ENCODE results near the gene SLC16A13. TPM values are rescaled to one million over a fixed set of nuclear protein-coding genes. Genes with fewer than 3 reads are reported as not detected.

Gene SLC16A13
- total and polyA plus RNA-seq, 2 donors (not counting 3 experiments of a cell fraction or from before 2014, with no cell fraction given): 16.8 to 24.7 TPM

DNA sequence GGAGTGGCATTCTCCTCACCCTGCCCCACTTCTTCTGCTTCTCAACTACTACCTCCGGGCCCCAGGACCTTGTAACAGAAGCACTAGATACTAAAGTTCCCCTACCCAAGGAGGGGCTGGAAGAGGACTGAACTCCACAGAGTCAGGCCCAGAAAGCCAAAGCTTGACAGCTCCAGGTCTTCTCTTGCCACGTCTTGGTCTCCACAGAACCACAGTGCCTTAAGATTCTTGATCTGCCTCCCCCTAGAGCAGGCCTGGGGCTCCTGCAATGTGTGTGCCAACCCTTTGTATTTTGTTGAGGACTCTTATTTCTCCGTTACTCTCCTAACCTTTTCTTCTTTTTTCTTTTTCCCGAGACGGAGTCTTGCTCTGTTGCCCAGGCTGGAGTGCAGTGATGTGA, 4.0 kb downstream of the SLC16A13 start:
- Histone ChIP-seq H3K27me3 (ENCODE audit: control insufficient read depth in 2 of 2, insufficient read depth in 2 of 2, low read length in 2 of 2) (no peaks in the 10 kb centered on the region), H3K4me2 (ENCODE audit: insufficient read depth, low read length) (no peak overlapping the region), H3K36me3 (ENCODE audit: control insufficient read depth in 2 of 2, extremely low read depth in 1 of 2, insufficient read depth in 2 of 2, low read length in 2 of 2) (no peaks in the 10 kb centered on the region), H3K27ac (ENCODE audit: insufficient read depth, low read depth, low read length) (no peak overlapping the region), H3K9me3 (replicated peaks; ENCODE audit: control insufficient read depth, insufficient read depth, low read length) (no peaks in the 10 kb centered on the region), H3K4me1 (ENCODE audit: control insufficient read depth, extremely low read depth, insufficient read depth, low read length) (peaks cover 38% of the 10 kb centered on the region), H3K4me3 (replicated peaks in 1 of 3; ENCODE audit: insufficient read depth in 1 of 3, low read depth in 1 of 3, low read length in 3 of 3) (no peak overlapping the region), H3K9ac (replicated peaks; ENCODE audit: extremely low read depth, insufficient read depth, low read length) (no peak overlapping the region), H2AFZ (ENCODE audit: low read depth, low read length) (no peak overlapping the region), H4K20me1 (replicated peaks; ENCODE audit: control insufficient read depth, extremely low read depth, insufficient read depth, low read length) (no peaks in the 10 kb centered on the region), H3K9me1 (replicated peaks; ENCODE audit: control insufficient read depth, extremely low read depth, insufficient read depth, low read length) (no peaks in the 10 kb centered on the region), H3K79me2 (ENCODE audit: control insufficient read depth, insufficient read depth, low read length) (peaks cover 7% of the 10 kb centered on the region)
- POLR2A ChIA-PET: no interaction called here
- TF ChIP-seq JUN (IDR thresholded peaks at IDR 0.05; ENCODE audit: borderline replicate concordance, insufficient read depth, insufficient read length, low read depth) (no peak), EZH2 (IDR thresholded peaks at IDR 0.05; ENCODE audit: borderline replicate concordance, low read depth, low read length, severe bottlenecking) (no peak), FOS (IDR thresholded peaks at IDR 0.05; ENCODE audit: borderline replicate concordance, insufficient read depth, low read length) (no peak), POLR2A (IDR thresholded peaks at IDR 0.05; ENCODE audit: low read depth, low read length) (no peak), CTCF (IDR thresholded peaks at IDR 0.05; ENCODE audit: extremely low read depth in 1 of 2, insufficient read depth in 1 of 2, low read depth in 1 of 2, low read length in 2 of 2) (no peak), MAX (IDR thresholded peaks at IDR 0.05; ENCODE audit: insufficient read depth, insufficient read length) (no peak), MYC (IDR thresholded peaks at IDR 0.05; ENCODE audit: low read depth, low read length) (no peak), GATA2 (IDR thresholded peaks at IDR 0.05; ENCODE audit: insufficient read depth, insufficient read length, low read depth, low read length) (no peak), POLR2AphosphoS5 (IDR thresholded peaks at IDR 0.05; ENCODE audit: insufficient read depth, low read depth, low read length) (no peak)
- CTCF ChIA-PET: interaction anchor here (1.0 to 2.7 kb wide), 5 partner anchors 10 to 129 kb away, joined by 3 to 7 read pairs (median 4); no protein-coding TSS in a partner anchor
- DNase-seq (ENCODE audit: low read depth, low spot score) (no peak), FAIRE-seq (no peak)
- no TSS peak for BruUV-seq (replicated peaks)
- dilution Hi-C loops (cut with MboI; ENCODE audit: extremely low pct_ligation_motif_present, low sequenced_read_pairs) (no loop called here), intact Hi-C loops (cut with micrococcal nuclease) (no loop called here)
